Panc1 (cell line): ENCODE results near the gene ATL2.

ENCODE experiments used
- POLR2AphosphoS5 ChIP-seq: IDR thresholded peaks from 2 replicates; pipeline ENCODE4 v1.6.1; 2012; ENCODE audit warnings: mild to moderate bottlenecking, low read depth, low read length, moderate library complexity
- TCF7L2 ChIP-seq: IDR thresholded peaks from 2 replicates; pipeline ENCODE4 v1.6.1; 2011; ENCODE audit warnings: mild to moderate bottlenecking, low read depth, low read length, inconsistent platforms
- TF ChIP-seq, protein P1 (sequence below): fragments of 450-650 bp; IDR thresholded peaks from 2 replicates; pipeline ENCODE4 v1.5.1; 2017; ENCODE audit warnings: mild to moderate bottlenecking

- TF ChIP-seq, protein P1, sequence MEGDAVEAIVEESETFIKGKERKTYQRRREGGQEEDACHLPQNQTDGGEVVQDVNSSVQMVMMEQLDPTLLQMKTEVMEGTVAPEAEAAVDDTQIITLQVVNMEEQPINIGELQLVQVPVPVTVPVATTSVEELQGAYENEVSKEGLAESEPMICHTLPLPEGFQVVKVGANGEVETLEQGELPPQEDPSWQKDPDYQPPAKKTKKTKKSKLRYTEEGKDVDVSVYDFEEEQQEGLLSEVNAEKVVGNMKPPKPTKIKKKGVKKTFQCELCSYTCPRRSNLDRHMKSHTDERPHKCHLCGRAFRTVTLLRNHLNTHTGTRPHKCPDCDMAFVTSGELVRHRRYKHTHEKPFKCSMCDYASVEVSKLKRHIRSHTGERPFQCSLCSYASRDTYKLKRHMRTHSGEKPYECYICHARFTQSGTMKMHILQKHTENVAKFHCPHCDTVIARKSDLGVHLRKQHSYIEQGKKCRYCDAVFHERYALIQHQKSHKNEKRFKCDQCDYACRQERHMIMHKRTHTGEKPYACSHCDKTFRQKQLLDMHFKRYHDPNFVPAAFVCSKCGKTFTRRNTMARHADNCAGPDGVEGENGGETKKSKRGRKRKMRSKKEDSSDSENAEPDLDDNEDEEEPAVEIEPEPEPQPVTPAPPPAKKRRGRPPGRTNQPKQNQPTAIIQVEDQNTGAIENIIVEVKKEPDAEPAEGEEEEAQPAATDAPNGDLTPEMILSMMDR, result no peak
- TF ChIP-seq TCF7L2 (no peak), POLR2AphosphoS5 (no peak)
These were observed 13.9 kb upstream of the ATL2 start for GRCh38 chr2:38390947-38391346.
